ENCODE measurements around the gene PPP2R5E.

DNA sequence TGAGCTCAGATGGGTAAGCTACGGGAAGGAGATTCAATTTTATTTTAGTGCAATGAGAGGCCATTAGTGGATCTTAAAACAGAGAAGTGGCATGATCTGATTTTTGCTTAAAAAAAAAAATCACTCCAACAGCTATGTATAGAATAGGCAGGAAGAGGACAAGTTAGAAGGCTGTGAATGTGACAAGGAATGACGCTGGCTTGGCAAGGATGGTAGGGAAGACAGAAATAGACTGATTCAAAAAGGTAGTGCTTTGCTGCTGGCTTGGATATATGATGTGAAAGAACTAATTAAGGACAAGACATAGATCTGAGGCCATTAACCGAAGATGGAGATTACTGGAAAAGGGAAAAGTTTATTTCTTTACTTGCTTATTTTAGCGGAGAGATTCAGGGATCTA lies 119.3 kb downstream of the PPP2R5E start:
- TF ChIP-seq EZH2 (IDR thresholded peaks at IDR 0.05; ENCODE audit: insufficient read depth, poor library complexity, severe bottlenecking) (no peak), EZH2phosphoT487 (IDR thresholded peaks at IDR 0.05; ENCODE audit: insufficient read depth, low read depth) (no peak)

Measured in GM23248 (cell line).